Spleen (tissue), 7 donors: ENCODE data around the gene SEC16A.

Source experiments
- POLR2A ChIP-seq, 3 donors: fragments of 450-650 bp; IDR thresholded peaks; one replicate each; pipeline ENCODE4 v1.5.1; 2017; ENCODE audit warnings: antibody characterized with exemption in 3 of 3, mild to moderate bottlenecking in 1 of 3
- TF ChIP-seq, protein P1 (sequence below), 11 experiments: fragments of 200-600 bp in 7 of 11; fragments of 450-650 bp in 4 of 11; sonication (generic) in 4 of 11; IDR thresholded peaks in 8 of 11; conservative IDR thresholded peaks in 3 of 11; 1 replicate in 7 of 11; 2 replicates in 4 of 11; pipeline versions ENCODE4 v1.4.0 to v1.8.0; 2016 to 2021; ENCODE audit warnings: antibody characterized with exemption in 11 of 11, inconsistent platforms in 4 of 11, mild to moderate bottlenecking in 1 of 11
- donor health status: DM: no; HTN: no; CAD: no; lungs with moderate emphysema.
- donor health status: DM: no; HTN: no; CAD: no.
- donor health status: DM: no; HTN: no; CAD: no.

DNA sequence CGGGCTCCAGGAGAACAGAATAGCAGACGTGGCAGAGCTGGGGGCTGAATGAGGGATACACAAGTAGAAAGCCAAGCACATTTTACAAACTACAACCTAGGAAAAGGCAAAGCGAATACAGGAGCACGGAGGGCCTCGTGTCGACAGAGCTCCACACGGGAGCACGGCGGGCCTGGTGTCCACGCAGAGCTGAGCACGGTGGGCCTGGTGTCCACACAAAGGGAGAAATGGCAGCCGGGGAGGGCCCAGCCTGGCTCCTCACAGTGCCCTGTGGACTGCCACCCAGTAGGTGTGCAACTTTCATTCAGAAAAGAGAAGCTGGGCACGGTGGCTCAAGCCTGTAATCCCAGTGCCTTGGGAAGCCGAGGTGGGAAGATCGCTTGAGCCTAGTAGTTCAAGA is 39.8 kb downstream of the SEC16A start:
- no peak for TF ChIP-seq POLR2A (IDR thresholded peaks at IDR 0.05)
- TF ChIP-seq, protein P1, sequence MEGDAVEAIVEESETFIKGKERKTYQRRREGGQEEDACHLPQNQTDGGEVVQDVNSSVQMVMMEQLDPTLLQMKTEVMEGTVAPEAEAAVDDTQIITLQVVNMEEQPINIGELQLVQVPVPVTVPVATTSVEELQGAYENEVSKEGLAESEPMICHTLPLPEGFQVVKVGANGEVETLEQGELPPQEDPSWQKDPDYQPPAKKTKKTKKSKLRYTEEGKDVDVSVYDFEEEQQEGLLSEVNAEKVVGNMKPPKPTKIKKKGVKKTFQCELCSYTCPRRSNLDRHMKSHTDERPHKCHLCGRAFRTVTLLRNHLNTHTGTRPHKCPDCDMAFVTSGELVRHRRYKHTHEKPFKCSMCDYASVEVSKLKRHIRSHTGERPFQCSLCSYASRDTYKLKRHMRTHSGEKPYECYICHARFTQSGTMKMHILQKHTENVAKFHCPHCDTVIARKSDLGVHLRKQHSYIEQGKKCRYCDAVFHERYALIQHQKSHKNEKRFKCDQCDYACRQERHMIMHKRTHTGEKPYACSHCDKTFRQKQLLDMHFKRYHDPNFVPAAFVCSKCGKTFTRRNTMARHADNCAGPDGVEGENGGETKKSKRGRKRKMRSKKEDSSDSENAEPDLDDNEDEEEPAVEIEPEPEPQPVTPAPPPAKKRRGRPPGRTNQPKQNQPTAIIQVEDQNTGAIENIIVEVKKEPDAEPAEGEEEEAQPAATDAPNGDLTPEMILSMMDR (IDR thresholded peaks at IDR 0.05 in 8 of 11, conservative IDR thresholded peaks at IDR 0.05 in 3 of 11), result no peak
